B cell (primary cell): ENCODE data around the gene DIAPH1. TPM values are rescaled to one million over a fixed set of nuclear protein-coding genes. Genes with fewer than 3 reads are reported as not detected.

Source experiments
- ATAC-seq: fragments of 200-7000 bp; cut with Tn5 transposase; one replicate; pipeline ENCODE4 v1.10.0; 2021; ENCODE audit warnings: low read depth, mild to moderate bottlenecking, moderate number of reproducible peaks, moderate library complexity
- CTCF ChIA-PET: fragments of 350-600 bp; sonication (Branson Sonifier 250); formaldehyde crosslinking; loops from one replicate; lab custom pipeline; 2021; ENCODE audit warnings: antibody characterized with exemption, inconsistent platforms; lab: Charles Lee
- POLR2A ChIA-PET: fragments of 350-600 bp; sonication (Branson Sonifier 250); formaldehyde crosslinking; loops from one replicate; lab custom pipeline; 2021; ENCODE audit warnings: antibody characterized with exemption; lab: Charles Lee
- DNase-seq: peaks from one replicate; pipeline ENCODE4 v3.0.0; 2013
- H2AFZ ChIP-seq: 2 replicates; pipeline ENCODE4 v1.6.1; 2012; ENCODE audit warnings: mild to moderate bottlenecking, low read depth, low read length; ENCODE audit not compliant: insufficient read depth, poor library complexity, severe bottlenecking
- H3K27ac ChIP-seq, 2 donors: 1 replicate in 1 of 2; 2 replicates in 1 of 2; pipeline ENCODE4 v1.5.1; 2012 to 2013; ENCODE audit warnings: low read length in 2 of 2, mild to moderate bottlenecking in 2 of 2, moderate library complexity in 1 of 2
- H3K27me3 ChIP-seq, 4 experiments: fragments of 200-600 bp in 1 of 4; sonication (generic) in 1 of 4; replicated peaks in 1 of 4; 1 replicate in 2 of 4; 2 replicates in 2 of 4; pipeline versions ENCODE4 v1.6.1 to v1.7.0; 2013 to 2016; ENCODE audit warnings: low read length in 3 of 4, mild to moderate bottlenecking in 2 of 4, mixed read lengths in 1 of 4, moderate library complexity in 1 of 4; ENCODE audit not compliant: insufficient read depth in 4 of 4, control insufficient read depth in 3 of 4; ENCODE audit errors: control extremely low read depth in 1 of 4
- H3K36me3 ChIP-seq, 2 experiments: replicated peaks in 1 of 2; 1 replicate in 1 of 2; 2 replicates in 1 of 2; pipeline versions ENCODE4 v1.6.1 to v1.7.1; 2013; ENCODE audit warnings: low read length in 1 of 2; ENCODE audit not compliant: insufficient read depth in 2 of 2, control insufficient read depth in 1 of 2; ENCODE audit errors: control extremely low read depth in 1 of 2, extremely low read depth in 1 of 2
- H3K4me1 ChIP-seq, 2 donors: fragments of 200-600 bp in 1 of 2; sonication (generic) in 1 of 2; 1 replicate in 1 of 2; 2 replicates in 1 of 2; pipeline versions ENCODE4 v1.5.1 to v1.6.1; 2013 to 2017; ENCODE audit warnings: low read length in 2 of 2; ENCODE audit not compliant: control insufficient read depth in 2 of 2, insufficient read depth in 2 of 2
- H3K4me2 ChIP-seq: replicated peaks from 2 replicates; pipeline ENCODE3; 2012; ENCODE audit warnings: mild to moderate bottlenecking, low read depth, low read length; ENCODE audit not compliant: poor library complexity, severe bottlenecking
- H3K4me3 ChIP-seq, 5 experiments: fragments of 200-600 bp in 1 of 5; sonication (generic) in 1 of 5; 1 replicate in 3 of 5; 2 replicates in 2 of 5; pipeline versions ENCODE4 v1.5.1 to v1.7.0; 2011 to 2016; ENCODE audit warnings: low read length in 4 of 5, mild to moderate bottlenecking in 4 of 5, low read depth in 2 of 5, control low read depth in 1 of 5, moderate library complexity in 1 of 5; ENCODE audit not compliant: insufficient read depth in 1 of 5; ENCODE audit errors: control extremely low read depth in 1 of 5, extremely low read depth in 1 of 5
- H3K79me2 ChIP-seq: fragments of 200-600 bp; sonication (generic); one replicate; pipeline ENCODE4 v1.6.0; 2016; ENCODE audit warnings: low read length; ENCODE audit not compliant: control insufficient read depth, insufficient read depth
- H3K9ac ChIP-seq: fragments of 200-600 bp; sonication (generic); 2 replicates; pipeline ENCODE4 v1.6.1; 2017; ENCODE audit warnings: mild to moderate bottlenecking, low read length, moderate library complexity
- H3K9me3 ChIP-seq, 3 donors: one replicate each; pipeline versions ENCODE4 v1.6.1 to v1.7.1; 2013; ENCODE audit warnings: low read length in 2 of 3; ENCODE audit not compliant: control insufficient read depth in 2 of 3, insufficient read depth in 1 of 3; ENCODE audit errors: control extremely low read depth in 1 of 3
- H4K20me1 ChIP-seq: 2 replicates; pipeline ENCODE4 v1.6.0; 2012; ENCODE audit warnings: mild to moderate bottlenecking, low read length; ENCODE audit not compliant: insufficient read depth, control insufficient read depth, poor library complexity, severe bottlenecking
- H3K27ac Mint-ChIP-seq: one replicate; pipeline ENCODE4 v1.8.0; 2021; ENCODE audit warnings: mixed read lengths
- H3K27me3 Mint-ChIP-seq: one replicate; pipeline ENCODE4 v1.8.0; 2021; ENCODE audit warnings: mixed read lengths
- H3K4me1 Mint-ChIP-seq: one replicate; pipeline ENCODE4 v1.8.0; 2021; ENCODE audit warnings: mixed read lengths
- H3K4me3 Mint-ChIP-seq: one replicate; pipeline ENCODE4 v1.8.0; 2021; ENCODE audit warnings: mixed read lengths
- H3K9me3 Mint-ChIP-seq: one replicate; pipeline ENCODE4 v1.8.0; 2022; ENCODE audit warnings: mixed read lengths; ENCODE audit not compliant: insufficient read depth
- EZH2 ChIP-seq: IDR thresholded peaks from 2 replicates; pipeline ENCODE4 v1.6.1; 2012; ENCODE audit warnings: borderline replicate concordance, low read depth, mild to moderate bottlenecking, moderate library complexity, low read length; ENCODE audit not compliant: insufficient read depth, poor library complexity, severe bottlenecking
- WGBS: methylation state at CpG from one replicate; pipeline ENCODE4 v1.1.5; 2013; ENCODE audit warnings: missing lambda C conversion rate; ENCODE audit not compliant: insufficient coverage; 5-methylcytosine and 5-hydroxymethylcytosine counted together
- intact Hi-C: fragments of 100-400 bp; cut with micrococcal nuclease; formaldehyde crosslinking; loops from one replicate; pipeline ENCODE4 v1.10.0; 2022
- polyA plus RNA-seq: library from polyadenylated mRNA; depleted of rRNA; stranded (reverse); fragments of >200 nt; gene quantifications from 2 replicates; pipeline ENCODE4 v1.2.3, GENCODE V29; 2012
- total RNA-seq, 2 donors: library from RNA; stranded (reverse); fragments of 120-200 nt in 1 of 2; gene quantifications; 1 replicate in 1 of 2; 2 replicates in 1 of 2; pipeline versions ENCODE4 v1.2.3 to v1.2.4, GENCODE V29; 2013 to 2022
- TF ChIP-seq, protein P1 (sequence below): fragments of 200-600 bp; IDR thresholded peaks from one replicate; pipeline ENCODE4 v1.8.0; 2022; ENCODE audit warnings: antibody characterized with exemption, mild to moderate bottlenecking

DIAPH1 gene
- total and polyA plus RNA-seq, 2 donors (not counting 1 experiment from before 2014, with no cell fraction given): 59.7 to 113 TPM

DNA sequence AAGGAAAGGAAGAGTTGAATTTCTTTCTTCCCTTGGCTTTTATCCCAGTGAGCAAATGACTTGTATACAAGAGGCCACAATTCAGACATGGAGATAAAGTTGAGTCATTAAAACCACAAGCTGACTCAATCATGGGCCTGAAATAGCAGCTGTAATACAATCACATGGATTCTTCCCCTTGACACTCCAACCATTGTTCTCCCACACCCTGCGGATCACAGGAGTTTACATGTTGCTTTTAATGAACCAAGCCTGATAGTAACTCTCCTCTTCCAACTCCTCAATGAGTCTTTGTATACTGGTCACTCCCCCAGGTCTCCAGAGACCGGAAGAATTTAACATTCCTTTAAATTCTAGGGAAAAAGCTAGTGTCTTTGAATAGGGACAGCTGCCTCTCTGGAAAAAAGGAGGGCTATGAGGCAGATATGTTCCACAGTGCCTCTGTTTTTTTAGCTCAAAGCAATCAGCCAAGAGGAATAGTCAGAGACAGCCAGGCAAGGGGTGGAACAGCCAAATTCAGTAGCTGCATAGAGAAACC is 97.5 kb downstream of the DIAPH1 start:
- Mint-ChIP-seq H3K4me3 (no peak overlapping the region), H3K27me3 (no peaks in the 10 kb centered on the region), H3K9me3 (no peaks in the 10 kb centered on the region), H3K4me1 (peaks cover 19% of the 10 kb centered on the region), H3K27ac (no peak overlapping the region)
- 100% methylated on average over 1 of the region's 2 CpGs for WGBS
- intact Hi-C loops: no loop called here
- Histone ChIP-seq H3K27me3 (no peaks in the 10 kb centered on the region), H3K4me3 (no peak overlapping the region), H3K36me3 (peaks cover 8 to 88% of the 10 kb centered on the region in 2 experiments), H2AFZ (no peak overlapping the region), H4K20me1 (peaks cover 13% of the 10 kb centered on the region), H3K4me2 (no peak overlapping the region), H3K4me1 (peaks cover 9 to 10% of the 10 kb centered on the region in 2 donors), H3K9ac (no peak overlapping the region), H3K9me3 (no peaks in the 10 kb centered on the region), H3K79me2 (no peaks in the 10 kb centered on the region), H3K27ac (no peak overlapping the region)
- TF ChIP-seq, protein P1, sequence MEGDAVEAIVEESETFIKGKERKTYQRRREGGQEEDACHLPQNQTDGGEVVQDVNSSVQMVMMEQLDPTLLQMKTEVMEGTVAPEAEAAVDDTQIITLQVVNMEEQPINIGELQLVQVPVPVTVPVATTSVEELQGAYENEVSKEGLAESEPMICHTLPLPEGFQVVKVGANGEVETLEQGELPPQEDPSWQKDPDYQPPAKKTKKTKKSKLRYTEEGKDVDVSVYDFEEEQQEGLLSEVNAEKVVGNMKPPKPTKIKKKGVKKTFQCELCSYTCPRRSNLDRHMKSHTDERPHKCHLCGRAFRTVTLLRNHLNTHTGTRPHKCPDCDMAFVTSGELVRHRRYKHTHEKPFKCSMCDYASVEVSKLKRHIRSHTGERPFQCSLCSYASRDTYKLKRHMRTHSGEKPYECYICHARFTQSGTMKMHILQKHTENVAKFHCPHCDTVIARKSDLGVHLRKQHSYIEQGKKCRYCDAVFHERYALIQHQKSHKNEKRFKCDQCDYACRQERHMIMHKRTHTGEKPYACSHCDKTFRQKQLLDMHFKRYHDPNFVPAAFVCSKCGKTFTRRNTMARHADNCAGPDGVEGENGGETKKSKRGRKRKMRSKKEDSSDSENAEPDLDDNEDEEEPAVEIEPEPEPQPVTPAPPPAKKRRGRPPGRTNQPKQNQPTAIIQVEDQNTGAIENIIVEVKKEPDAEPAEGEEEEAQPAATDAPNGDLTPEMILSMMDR: no peak
- no peak for TF ChIP-seq EZH2
- ChIA-PET POLR2A (no interaction called here), CTCF (interaction anchor here (0.8 to 11.5 kb wide), 10 partner anchors 10 to 202 kb away, joined by 3 to 176 read pairs (median 14); partner anchors contain the start of genes PCDHGA11, PCDHGA12, PCDHGB7 and PCDHGC3)
- DNase-seq: no peak
- no peak for ATAC-seq
